ENCODE data around the gene NGFR.

DNA sequence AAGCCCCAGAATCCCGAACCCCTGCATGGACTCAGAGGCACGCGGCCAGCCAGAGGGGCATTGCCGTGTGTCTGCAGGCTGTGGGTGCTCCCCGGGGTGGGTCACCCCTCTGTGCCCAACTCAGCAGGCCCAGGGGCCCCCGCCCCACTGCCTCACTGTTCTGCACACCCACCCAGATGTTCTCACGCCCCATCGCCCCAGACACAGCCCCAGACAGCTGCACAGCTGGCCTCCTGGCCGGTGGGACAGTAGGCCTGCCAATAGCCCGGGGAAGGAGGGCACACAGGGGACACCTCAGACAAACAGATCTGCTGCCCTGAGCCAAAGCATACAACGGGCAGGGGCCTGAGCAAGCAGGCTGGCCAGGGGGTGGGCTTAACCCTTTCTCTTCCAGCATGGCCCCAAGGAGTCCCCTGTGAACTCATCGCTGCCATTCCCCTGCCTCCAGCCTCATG lies 53.0 kb downstream of the NGFR start:
- TF ChIP-seq, protein P1, sequence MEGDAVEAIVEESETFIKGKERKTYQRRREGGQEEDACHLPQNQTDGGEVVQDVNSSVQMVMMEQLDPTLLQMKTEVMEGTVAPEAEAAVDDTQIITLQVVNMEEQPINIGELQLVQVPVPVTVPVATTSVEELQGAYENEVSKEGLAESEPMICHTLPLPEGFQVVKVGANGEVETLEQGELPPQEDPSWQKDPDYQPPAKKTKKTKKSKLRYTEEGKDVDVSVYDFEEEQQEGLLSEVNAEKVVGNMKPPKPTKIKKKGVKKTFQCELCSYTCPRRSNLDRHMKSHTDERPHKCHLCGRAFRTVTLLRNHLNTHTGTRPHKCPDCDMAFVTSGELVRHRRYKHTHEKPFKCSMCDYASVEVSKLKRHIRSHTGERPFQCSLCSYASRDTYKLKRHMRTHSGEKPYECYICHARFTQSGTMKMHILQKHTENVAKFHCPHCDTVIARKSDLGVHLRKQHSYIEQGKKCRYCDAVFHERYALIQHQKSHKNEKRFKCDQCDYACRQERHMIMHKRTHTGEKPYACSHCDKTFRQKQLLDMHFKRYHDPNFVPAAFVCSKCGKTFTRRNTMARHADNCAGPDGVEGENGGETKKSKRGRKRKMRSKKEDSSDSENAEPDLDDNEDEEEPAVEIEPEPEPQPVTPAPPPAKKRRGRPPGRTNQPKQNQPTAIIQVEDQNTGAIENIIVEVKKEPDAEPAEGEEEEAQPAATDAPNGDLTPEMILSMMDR (IDR thresholded peaks at IDR 0.05), result no peak
- TF ChIP-seq MEF2A (IDR thresholded peaks at IDR 0.05; ENCODE audit: borderline replicate concordance, low read depth), result no peak
- TF ChIP-seq EP300 (IDR thresholded peaks at IDR 0.05; ENCODE audit: borderline replicate concordance in 1 of 2, low read depth in 1 of 2, low read length in 1 of 2), result peak in 1 of 2 experiments; percentile 57; a peak in 2 of 4 replicates
- TF ChIP-seq EZH2phosphoT487 (IDR thresholded peaks at IDR 0.05; ENCODE audit: borderline replicate concordance, low read depth), result no peak
- no peak for TF ChIP-seq FOXM1 (IDR thresholded peaks at IDR 0.05; ENCODE audit: low read depth)
- no peak for TF ChIP-seq TAF1 (IDR thresholded peaks at IDR 0.05; ENCODE audit: borderline replicate concordance, low read depth, low read length)
- no peak for TF ChIP-seq POLR2AphosphoS5 (IDR thresholded peaks at IDR 0.05; ENCODE audit: low read depth, low read length)
- no peak for TF ChIP-seq TEAD4 (IDR thresholded peaks at IDR 0.05; ENCODE audit: borderline replicate concordance, insufficient read depth)
